ENCODE results near the gene KIF3B.
A peak's percentile ranks its signal among the peaks of the same experiment; 100 is the strongest.
"Not testable (repeated sequence)": the region's sequence is repeated elsewhere in the genome, so short reads cannot be mapped to it uniquely, and the experiment has no call there.

The KIF3B gene
- total RNA-seq = 38.6 reads per million, percentile 62 among the genes with 10 or more reads in this experiment

- DNase-seq = peak; percentile 81
Measured at GRCh38 chr20:32277361-32278198, at the start of gene KIF3B. Gene KIF3B (plus strand): TSS chr20:32277651. CDS start chr20:32309778, 32,127 bp downstream.

- no peak for DNase-seq
Measured at GRCh38 chr20:32227744-32228688, 49.4 kb upstream of the KIF3B start.

GRCh38 chr20:32229251-32229747, 48.2 kb upstream of the KIF3B start:
- no peak for DNase-seq

- DNase-seq = no peak
Measured at GRCh38 chr20:32230707-32231106, 46.7 kb upstream of the KIF3B start.

DNA sequence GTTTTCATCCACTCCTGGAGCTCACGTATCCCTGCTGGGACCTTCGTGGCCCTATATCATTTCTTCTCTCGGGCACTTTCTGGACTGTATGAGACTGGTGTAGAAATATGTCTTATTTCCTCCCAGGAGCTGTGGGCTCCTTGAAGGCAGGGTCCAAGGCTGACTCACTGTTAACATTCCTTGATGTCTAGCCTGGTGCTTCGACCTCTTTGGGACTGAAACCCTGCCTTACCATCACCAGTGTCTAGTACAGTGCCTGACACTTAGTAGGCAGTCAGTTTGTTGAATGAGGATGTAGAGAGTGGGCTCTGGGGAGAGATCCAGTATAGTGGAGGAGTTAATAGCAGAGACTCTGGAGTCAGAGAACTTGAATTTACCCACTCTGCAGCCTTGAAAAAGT, 46.2 kb upstream of the KIF3B start:
- DNase-seq = no peak

GRCh38 chr20:32231847-32232246, 45.6 kb upstream of the KIF3B start:
- peak; percentile 18 for DNase-seq

GRCh38 chr20:32232326-32232886, 45.0 kb upstream of the KIF3B start:
- no peak for DNase-seq

- no peak for DNase-seq
Measured at GRCh38 chr20:32233286-32233685, 44.2 kb upstream of the KIF3B start.

DNA sequence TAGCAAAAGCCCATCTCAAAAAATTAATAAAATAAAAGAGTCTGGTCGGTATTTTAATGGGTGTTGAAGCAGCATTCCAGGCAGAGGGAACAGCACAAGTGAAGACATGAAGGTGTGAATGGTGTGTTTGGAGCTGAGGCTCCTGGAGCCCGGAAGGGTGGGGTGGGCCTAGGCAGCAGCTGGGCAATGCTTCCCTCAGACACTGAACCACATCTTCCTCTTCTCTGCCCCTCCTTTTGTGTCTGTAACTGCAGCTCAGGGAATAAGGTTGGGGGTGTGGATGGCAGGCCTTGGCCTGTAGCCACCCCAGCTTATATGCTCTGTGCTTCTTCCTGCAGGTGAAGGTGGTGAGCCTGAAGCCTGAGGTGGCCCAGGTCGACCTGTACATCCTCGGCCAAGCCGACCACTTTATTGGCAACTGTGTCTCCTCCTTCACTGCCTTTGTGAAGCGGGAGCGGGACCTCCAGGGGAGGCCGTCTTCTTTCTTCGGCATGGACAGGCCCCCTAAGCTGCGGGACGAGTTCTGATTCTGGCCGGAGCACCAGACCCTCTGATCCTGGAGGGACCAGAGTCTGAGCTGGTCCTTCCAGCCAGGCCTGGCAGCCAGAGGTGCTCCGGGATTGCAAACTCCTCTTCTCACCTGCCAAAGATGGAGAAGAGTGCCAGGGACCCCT, 43.2 kb upstream of the KIF3B start:
- no peak for DNase-seq

DNA sequence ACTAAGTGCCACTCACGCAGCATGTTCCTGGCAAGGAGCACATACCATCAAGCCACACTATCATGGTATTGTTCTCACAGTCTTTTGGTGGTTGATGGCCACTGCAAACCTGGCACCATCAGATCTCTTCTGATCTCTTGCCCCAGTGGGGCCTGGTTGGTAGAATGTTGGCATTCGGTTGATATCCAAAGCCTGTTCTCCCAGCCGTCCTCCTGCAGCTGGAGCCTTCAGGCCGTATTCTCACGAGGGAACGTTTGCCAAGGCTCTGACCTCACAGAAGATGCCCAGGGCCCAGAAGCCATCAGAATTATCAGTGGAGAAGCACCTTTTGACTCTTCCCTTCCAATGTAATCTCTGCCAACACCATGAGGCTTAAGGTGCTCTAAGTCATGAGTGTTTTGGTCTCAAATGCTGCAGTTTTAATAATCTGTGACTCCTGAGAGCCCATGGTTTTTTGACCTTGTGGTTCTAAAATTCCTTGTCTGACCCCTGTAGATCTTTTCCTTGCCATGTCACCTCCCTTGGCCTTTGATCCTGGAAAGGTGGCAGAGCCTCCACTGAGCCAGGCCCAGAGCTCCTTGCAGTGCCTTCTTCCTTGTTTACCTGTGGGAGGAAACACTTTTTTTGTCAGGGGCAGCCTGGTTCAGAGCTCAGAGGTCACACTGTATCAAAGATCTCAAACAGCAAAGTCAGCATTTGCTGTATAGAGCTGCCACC, 42.0 kb upstream of the KIF3B start:
- DNase-seq = no peak

DNA sequence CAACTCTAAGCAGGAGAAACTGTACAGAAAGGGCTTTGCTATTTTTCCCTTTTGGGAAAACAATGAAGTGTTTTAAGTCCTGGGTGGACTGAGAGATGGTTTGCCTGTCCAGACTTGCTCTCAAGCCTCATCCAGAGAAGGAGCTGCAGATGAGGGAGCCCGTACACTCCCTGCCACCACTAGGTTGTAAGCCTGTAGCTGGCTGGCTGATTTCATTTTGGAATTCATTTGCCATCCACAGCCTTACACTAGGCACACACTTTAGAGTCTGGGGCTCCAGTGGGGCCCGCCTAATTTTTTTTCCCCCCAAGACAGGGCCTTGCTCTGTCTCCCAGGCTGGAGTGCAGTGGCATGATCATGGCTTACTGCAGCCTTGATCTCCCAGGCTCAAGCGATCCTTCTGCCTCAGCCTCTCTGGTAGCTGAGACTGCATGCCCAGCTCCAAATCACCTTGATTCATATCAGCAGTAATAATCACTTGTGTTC, 41.4 kb upstream of the KIF3B start:
- DNase-seq = no peak

GRCh38 chr20:32236819-32237218, 40.6 kb upstream of the KIF3B start:
- DNase-seq = no peak

DNA sequence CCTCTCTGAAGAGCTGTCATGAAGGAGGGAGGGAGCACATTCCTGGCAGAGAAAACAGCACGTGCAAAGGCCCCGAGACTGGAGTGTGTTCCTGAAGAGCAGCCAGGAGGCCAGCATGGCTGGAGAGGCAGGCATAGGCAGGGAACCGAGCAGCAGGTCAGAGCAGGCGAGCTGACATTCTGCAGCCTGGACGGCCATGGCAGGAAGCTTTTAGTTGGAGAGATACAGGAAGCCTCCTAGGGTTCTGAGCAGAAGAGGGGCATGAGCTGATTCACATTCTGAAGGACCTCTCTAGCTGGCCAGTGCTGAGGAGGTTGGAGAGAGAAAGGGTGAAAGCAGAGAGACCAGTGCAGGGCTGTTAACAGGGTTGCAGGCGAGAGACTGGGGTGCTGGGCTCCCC, 40.0 kb upstream of the KIF3B start:
- no peak for DNase-seq

GRCh38 chr20:32238483-32239425, 38.7 kb upstream of the KIF3B start:
- DNase-seq = no peak

GRCh38 chr20:32240205-32240604, 37.2 kb upstream of the KIF3B start:
- no peak for DNase-seq

- no peak for DNase-seq
Measured at GRCh38 chr20:32241807-32242206, 35.6 kb upstream of the KIF3B start.

- no peak for DNase-seq
Measured at GRCh38 chr20:32244150-32244823, 33.2 kb upstream of the KIF3B start.

- no peak for DNase-seq
Measured at GRCh38 chr20:32244959-32245358, 32.5 kb upstream of the KIF3B start.

DNA sequence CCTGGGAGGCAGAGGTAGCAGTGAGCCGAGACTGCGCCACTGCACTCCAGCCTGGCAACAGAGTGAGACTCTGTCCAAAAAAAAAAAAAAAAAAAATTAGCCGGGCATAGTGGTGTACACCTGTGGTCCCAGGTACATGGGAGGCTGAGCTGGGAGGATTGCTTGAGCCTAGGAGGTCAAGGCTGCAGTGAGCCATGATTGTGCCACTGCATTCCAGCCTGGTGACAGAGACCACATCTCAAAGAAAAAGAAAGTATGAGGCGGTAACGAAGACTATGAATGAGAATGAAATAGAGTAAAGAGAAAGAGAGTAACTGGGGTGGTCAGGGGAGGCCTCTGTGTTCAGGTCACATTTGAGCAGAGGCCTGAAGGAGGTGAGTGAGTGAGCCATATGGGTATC, 31.2 kb upstream of the KIF3B start:
- not testable (repeated sequence) for DNase-seq

DNA sequence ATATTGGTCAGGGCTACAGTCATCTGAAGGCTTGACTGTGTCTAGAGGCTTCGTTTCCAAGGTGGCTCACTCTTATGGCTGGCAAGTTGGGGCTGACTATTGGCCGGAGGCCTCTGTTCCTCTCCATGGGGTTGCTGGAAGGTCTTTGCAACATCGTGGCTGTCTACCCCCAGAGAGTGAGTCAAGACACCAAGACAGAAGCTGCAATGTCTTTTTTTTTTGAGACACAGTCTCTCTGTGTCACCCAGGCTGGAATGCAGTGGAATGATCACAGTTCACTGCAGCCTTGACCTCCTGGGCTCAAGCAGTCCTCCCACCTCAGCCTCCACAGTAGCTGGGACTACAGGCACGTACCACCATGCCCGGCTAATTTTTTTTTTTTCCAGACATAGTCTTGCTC, 29.4 kb upstream of the KIF3B start:
- DNase-seq = no peak

All from effector CD4-positive, alpha-beta T cell (primary cell).